Subcutaneous adipose tissue (tissue), 4 donors: ENCODE results near the gene ELMO1. TPM values are rescaled to one million over a fixed set of nuclear protein-coding genes. Genes with fewer than 3 reads are reported as not detected.

Experiments
- CTCF ChIP-seq: fragments of 450-650 bp; IDR thresholded peaks from one replicate; pipeline ENCODE4 v1.5.1; 2016; ENCODE audit warnings: low read depth, mild to moderate bottlenecking, control low read depth, antibody characterized with exemption, moderate library complexity
- total RNA-seq, 4 donors: library from RNA; depleted of rRNA; stranded (reverse); fragments of >200 nt; gene quantifications; one replicate each; pipeline ENCODE4 v1.1.0, GENCODE V29; 2016

ELMO1 gene
- total RNA-seq, 4 donors from 2014 or later: 97.1 to 129 (median 126) TPM

DNA sequence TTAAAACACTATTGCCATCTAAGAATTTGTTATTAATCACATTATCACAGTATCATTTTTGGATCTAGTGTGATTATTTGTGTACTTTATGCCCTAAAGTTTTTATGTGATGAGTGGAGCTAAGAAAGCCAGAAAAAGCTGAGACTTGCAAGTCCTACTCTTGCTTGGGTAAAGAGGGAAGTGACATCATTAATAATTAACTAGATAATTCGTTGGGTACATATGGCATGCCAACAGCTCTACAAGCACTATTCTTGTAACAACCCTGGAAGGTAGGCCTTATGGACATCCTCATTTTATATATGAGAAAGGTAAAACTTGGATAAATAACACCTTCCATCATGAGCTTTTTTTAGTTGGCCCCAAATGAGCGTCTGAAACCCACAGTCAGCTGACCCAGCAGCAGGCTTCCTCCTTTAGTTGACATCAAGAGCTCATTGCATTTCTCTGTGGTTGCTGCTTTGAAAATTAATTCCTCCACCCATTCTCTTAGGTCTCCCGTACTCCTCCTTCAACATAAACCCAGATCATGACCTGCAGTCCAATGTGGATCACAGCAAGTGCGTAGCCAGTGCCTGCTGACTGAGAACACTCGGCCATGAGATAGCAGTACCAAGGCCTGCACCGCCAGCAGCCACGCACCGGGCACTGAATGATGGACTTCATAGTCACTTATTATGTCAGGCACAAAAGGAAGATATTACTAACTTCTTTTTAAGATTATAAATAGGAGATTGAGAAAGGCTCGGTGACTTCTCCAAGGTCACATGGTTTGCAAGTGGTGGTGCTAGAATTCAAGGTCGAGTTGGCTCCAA is 432.4 kb downstream of the ELMO1 start:
- no peak for TF ChIP-seq CTCF

DNA sequence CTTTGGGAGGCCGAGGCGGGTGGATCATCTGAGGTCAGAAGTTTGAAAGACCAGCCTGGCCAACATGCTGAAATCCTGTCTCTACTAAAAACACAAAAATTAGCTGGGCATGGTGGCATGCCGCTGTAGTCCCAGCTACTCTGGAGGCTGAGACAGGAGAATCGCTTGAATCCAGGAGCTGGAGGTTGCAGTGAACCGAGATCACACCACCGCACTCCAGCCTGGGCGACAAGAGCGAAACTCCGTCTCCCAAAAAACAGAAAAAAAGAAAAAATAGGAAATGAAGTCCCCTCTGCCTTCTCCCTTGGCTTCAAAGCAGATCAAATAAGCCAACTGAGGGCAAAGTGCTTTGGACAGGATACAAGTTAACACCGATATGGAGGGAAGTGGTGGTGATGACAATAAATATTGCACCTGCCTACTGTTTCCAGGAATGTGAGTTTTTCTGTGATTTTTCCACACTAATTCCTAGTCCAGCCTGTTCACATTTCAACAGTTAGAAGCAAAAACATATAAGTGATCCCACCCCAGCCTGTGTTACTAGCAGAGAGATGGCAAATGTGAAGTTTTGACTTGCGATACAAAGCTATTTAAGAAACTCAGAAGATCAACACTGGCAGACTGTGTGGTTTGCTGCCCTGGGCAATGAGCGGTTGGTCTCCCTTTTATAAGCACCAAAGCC is 433.2 kb downstream of the ELMO1 start:
- TF ChIP-seq CTCF: no peak

DNA sequence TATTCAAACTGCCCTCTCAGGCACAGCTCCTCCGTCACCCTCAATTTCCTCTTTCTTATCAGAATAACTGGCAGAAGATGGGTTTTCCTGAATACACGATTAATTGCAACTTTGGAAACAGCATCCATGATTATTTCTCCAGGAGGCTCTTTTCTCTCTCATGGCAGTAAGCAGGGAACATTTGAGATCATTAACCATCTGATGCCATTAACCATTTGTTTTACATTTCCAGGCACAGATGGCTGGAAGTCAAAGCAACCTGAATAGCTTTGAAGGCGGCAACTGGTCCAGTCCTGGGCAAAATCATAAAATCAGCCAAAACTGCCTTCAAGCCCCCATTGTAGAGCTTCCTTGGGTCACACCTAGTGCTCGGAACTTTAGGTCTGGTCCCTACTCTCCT is 434.9 kb downstream of the ELMO1 start:
- no peak for TF ChIP-seq CTCF

DNA sequence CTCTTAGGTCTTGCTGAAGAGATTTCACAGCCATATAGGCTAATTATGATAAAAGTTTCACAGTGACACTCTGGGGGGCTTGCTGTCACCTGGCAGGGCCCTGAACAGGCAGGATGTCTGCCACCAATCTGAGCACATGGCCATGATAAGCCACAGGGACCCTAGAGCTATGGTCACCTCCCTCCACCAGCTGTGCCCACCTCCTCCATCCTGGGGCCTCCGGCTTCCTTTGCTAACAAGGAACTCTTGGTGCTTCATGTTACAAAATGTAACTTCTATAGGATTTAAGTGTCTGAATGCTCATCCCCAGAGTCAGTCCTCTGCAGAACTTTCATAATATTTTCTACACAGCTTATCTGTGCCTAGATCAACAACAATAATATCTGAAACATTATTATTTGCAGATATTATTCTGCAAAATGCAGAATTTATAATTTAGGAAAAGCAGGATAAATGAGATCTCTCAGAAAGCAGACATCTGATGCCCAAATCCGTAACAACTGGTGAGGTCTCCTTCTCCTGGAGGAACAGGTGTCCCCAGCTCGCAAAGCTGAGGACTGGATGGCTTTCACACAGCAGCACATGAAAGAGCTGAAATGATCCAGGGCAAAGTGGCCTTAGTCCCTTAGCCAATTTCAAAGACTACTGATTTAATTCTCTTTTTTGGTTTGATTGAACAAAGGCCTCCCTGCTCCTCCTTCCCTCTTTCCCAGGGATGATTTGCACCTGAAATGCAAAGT is 437.3 kb downstream of the ELMO1 start:
- TF ChIP-seq CTCF: no peak

- TF ChIP-seq CTCF: no peak
Observed at GRCh38 chr7:37009125-37009675, 439.5 kb downstream of the ELMO1 start.

DNA sequence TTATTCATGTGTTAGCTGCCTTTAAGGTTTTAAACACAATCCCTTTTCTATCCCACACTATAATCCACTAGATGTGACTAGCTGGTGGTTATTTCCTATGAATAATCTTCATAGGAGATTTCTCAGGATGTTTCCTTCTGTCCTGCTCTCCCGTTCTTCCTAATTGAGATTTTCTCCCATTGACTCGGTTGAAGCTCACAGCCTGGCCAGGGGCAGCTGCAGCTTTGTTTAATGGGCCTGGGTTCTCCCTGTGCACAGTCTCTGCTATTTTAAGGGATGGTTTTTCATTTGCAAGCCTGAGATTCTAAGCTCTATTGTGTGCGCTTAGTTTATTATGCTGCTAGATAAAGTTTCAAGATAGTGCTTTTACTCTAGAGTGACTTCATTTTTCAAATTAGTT is 441.0 kb downstream of the ELMO1 start:
- TF ChIP-seq CTCF: no peak

- no peak for TF ChIP-seq CTCF
Observed at GRCh38 chr7:37007268-37007667, 441.4 kb downstream of the ELMO1 start.
